ENCODE data around the gene PUS3. TPM values are rescaled to one million over a fixed set of nuclear protein-coding genes. Genes with fewer than 3 reads are reported as not detected.

Gene PUS3
- total RNA-seq, 1 donor from 2014 or later = 9.7 TPM

- Mint-ChIP-seq H3K36me3 (peaks cover 11% of the 10 kb centered on the region), H3K4me3 (peak within 1 kb of the TSS; percentile 96), H3K4me1 (peaks cover 24% of the 10 kb centered on the region), H3K9me3 (no peaks in the 10 kb centered on the region), H3K27ac (peak within 1 kb of the TSS; percentile 95), H3K27me3 (ENCODE audit: low read depth) (peaks cover 52% of the 10 kb centered on the region)
- no peak for TF ChIP-seq CTCF (IDR thresholded peaks at IDR 0.05; ENCODE audit: unreplicated experiment)
- no peak for DNase-seq (ENCODE audit: low spot score in 2 of 2, unreplicated experiment in 2 of 2)
Observed at GRCh38 chr11:125903711-125904659, 979 bp upstream of the PUS3 start, which contains the start of gene DDX25. Gene DDX25, plus strand, starts transcription at chr11:125904508. Its CDS starts 10 bp downstream, at chr11:125904518.

- DNase-seq (ENCODE audit: low spot score in 2 of 2, unreplicated experiment in 2 of 2) = no peak
- peaks cover 15% of the 10 kb centered on the region for H3K36me3 Mint-ChIP-seq
- H3K4me1 Mint-ChIP-seq = peaks cover 19% of the 10 kb centered on the region
Observed at GRCh38 chr11:125902277-125902926, 604 bp downstream of the PUS3 start.

GRCh38 chr11:125901872-125902271 lies 1.1 kb downstream of the PUS3 start:
- no peak for DNase-seq (ENCODE audit: low spot score in 2 of 2, unreplicated experiment in 2 of 2)
- Mint-ChIP-seq H3K27me3 (ENCODE audit: low read depth) (peaks cover 32% of the 10 kb centered on the region), H3K9me3 (no peaks in the 10 kb centered on the region), H3K36me3 (peaks cover 15% of the 10 kb centered on the region), H3K4me1 (peaks cover 19% of the 10 kb centered on the region), H3K27ac (peak overlapping the region; percentile 74), H3K4me3 (peak overlapping the region; percentile 61)
- no peak for TF ChIP-seq CTCF (IDR thresholded peaks at IDR 0.05; ENCODE audit: unreplicated experiment)

More at GRCh38 chr11:125902277-125902926, 604 bp downstream of the PUS3 start:
- H3K9me3 Mint-ChIP-seq = no peaks in the 10 kb centered on the region
- H3K4me3 Mint-ChIP-seq = peak overlapping the region; percentile 96
- peak overlapping the region; percentile 95 for H3K27ac Mint-ChIP-seq
- TF ChIP-seq CTCF (IDR thresholded peaks at IDR 0.05; ENCODE audit: unreplicated experiment) = no peak
- peaks cover 38% of the 10 kb centered on the region for H3K27me3 Mint-ChIP-seq (ENCODE audit: low read depth)

GRCh38 chr11:125892994-125893393 lies 10.0 kb downstream of the PUS3 start:
- no peaks in the 10 kb centered on the region for H3K9me3 Mint-ChIP-seq
- H3K4me1 Mint-ChIP-seq = peaks cover 7% of the 10 kb centered on the region
- H3K4me3 Mint-ChIP-seq = no peak overlapping the region
- H3K27me3 Mint-ChIP-seq (ENCODE audit: low read depth) = no peaks in the 10 kb centered on the region
- no peak for TF ChIP-seq CTCF (IDR thresholded peaks at IDR 0.05; ENCODE audit: unreplicated experiment)
- no peak overlapping the region for H3K27ac Mint-ChIP-seq
- H3K36me3 Mint-ChIP-seq = peaks cover 16% of the 10 kb centered on the region
- DNase-seq (ENCODE audit: low spot score in 2 of 2, unreplicated experiment in 2 of 2) = no peak

GRCh38 chr11:125892071-125892470 lies 10.9 kb downstream of the PUS3 start:
- Mint-ChIP-seq H3K4me1 (peaks cover 9% of the 10 kb centered on the region), H3K27ac (no peak overlapping the region), H3K4me3 (no peak overlapping the region), H3K27me3 (ENCODE audit: low read depth) (no peaks in the 10 kb centered on the region), H3K9me3 (no peaks in the 10 kb centered on the region), H3K36me3 (peaks cover 13% of the 10 kb centered on the region)
- DNase-seq (ENCODE audit: low spot score in 2 of 2, unreplicated experiment in 2 of 2) = no peak
- TF ChIP-seq CTCF (IDR thresholded peaks at IDR 0.05; ENCODE audit: unreplicated experiment) = no peak

Measured in mesothelial cell of epicardium (in vitro differentiated cells).